Measurements from ENCODE around the gene RIOK1.
"Not testable (repeated sequence)": the region's sequence is repeated elsewhere in the genome, so short reads cannot be mapped to it uniquely, and the experiment has no call there.

RIOK1 gene

DNA sequence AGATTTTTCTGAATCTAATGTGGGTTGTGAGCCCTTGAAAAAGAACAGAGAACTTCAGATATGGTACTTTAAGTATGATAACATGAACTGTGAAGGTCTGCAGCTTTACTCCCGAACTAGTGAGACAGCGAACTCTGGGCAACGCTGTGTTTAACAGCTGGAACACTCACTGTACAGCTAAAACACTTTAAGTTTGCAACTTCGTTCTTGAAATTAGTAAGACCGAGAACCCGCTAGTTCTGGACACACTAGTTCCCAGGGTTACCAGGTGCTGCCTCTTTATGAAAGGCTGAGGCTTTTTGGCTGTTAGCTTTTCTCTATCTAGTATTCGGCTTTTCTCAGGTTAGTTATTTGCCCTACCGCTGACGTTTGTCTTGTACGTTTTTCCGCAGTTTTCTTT, 52.9 kb downstream of the RIOK1 start:
- no peak for DNase-seq

- DNase-seq, result no peak
These were observed 55.5 kb downstream of the RIOK1 start for GRCh38 chr6:7445101-7445500.

DNA sequence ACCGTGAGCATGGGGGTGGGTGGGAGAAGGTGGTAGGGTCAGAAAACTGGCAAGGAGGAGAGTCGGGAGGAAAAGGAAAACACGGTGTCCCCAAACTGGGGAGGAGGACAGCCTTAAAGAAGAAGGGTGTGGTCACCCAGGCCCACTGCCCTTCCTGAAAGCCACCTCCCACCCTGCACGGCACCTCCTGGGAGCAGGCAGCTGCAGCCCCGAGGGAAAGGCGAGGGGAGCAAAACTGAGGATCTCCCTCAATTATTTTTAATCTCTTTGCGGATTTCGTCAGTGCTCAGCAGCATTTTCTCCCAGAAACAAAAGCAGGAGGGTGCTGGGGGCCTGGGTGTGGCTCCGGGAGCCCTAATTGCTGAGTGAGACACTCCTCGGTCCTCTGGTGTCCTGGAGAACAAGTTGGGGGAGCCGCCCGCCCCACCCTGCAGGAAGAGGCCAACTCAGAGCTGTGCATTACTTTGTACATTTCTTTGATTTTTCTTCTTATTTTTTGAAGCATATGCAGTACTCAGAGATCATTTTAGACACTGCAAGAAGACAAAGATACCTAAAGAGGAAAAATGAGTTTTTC, 56.4 kb downstream of the RIOK1 start:
- no peak for DNase-seq

GRCh38 chr6:7446619-7447325, 57.2 kb downstream of the RIOK1 start:
- no peak for DNase-seq

- DNase-seq, result no peak
These were observed 58.6 kb downstream of the RIOK1 start for GRCh38 chr6:7448232-7448631.

GRCh38 chr6:7449018-7449417, 59.4 kb downstream of the RIOK1 start:
- DNase-seq, result no peak

DNA sequence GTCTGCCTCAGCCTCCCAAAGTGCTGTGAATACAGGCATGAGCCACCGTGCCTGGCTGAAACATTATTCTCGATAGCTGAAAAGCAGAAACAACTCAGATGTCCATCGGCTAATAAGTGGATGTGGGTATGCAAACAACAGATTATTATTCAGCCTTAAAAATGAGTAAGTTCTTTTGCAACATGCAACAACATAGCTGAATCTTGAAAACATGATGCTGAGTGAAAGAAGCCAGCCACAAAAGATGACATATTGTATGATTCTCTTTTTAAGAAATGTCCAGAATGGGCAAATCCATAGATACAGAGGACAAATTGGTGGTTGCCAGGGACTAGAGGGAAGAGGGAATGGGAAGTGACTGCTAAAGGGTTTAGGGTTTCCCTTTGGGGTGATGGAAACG, 61.7 kb downstream of the RIOK1 start:
- no peak for DNase-seq

DNA sequence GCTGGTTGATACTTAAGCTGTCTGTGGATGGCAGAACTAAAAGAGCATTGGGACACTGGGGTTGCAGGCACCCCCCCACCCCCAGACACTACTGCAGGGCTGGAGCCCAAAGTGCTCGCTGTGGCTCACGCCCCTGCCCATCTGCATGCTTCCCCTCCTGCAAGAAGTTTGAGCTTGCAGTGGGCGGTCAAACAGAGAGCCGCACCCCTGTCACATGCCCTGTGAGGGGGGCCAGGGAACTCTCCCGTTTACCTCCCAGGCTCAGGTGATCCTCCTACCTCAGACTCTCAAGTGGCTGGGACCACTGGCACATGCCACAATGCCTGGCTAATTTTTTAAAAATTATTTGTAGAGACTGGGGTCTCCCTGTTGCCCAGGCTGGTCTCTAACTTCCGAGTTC, 63.3 kb downstream of the RIOK1 start:
- DNase-seq, result no peak

GRCh38 chr6:7454696-7455358, 65.2 kb downstream of the RIOK1 start:
- DNase-seq, result no peak

DNA sequence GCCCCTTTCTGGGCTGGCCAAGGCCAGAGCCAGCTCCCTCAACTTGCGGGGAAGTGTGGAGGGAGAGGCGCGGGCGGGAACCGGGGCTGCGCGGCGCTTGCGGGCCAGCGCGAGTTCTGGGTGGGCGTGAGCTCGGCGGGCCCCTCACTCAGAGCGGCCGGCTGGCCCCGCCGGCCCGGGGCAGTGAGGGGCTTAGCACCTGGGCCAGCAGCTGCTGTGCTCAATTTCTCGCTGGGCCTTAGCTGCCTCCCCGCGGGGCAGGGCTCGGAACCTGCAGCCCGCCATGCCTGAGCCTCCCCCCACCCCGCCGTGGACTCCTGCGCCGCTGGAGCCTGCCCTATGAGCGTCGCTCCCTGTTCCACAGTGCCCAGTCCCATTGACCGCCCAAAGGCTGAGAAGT, 66.7 kb downstream of the RIOK1 start:
- not testable (repeated sequence) for DNase-seq

DNA sequence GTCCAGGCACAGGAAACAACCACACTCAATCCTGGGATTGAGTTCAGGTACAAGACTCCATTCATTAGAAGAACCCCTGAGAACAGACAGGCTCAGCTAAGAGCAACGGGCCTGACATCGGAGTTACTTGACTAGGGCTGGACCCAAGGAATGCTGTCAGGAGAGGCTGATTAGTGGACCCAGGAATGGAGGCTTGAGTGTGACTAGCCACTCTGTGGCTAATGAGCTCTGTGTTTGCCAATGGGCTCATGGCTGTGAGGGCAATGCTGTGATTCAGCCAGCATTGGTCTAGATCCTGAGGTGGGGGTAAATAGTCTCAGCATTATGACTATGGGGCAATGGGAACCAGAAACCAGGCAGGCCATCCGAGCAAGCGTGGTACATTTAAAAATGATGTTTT, 71.8 kb downstream of the RIOK1 start:
- no peak for DNase-seq

DNA sequence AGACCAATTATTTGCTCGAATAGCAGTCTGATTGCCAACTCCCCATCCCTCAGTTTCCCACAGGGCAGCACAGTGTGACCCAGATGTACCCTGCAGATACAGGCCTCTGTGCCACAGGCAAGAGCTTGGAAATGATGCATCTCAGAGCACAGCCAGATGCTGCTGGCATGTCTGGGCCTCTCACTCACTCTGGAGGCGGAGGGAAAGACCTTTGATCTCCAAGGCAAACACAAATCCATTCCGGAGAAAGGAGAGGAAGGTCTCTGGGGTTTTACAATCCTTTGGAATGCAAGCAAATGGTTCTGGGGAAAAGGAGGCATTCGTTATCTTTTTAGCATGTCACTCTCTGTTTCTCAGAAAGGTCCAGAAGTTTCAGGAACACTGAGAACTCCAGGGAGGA, 74.2 kb downstream of the RIOK1 start:
- DNase-seq, result no peak

- no peak for DNase-seq
These were observed 77.6 kb downstream of the RIOK1 start for GRCh38 chr6:7467007-7467897.

Data from effector CD4-positive, alpha-beta T cell (primary cell).